K562 (cell line): Measurements from ENCODE around the gene MPZL1. TPM values are rescaled to one million over a fixed set of nuclear protein-coding genes. Genes with fewer than 3 reads are reported as not detected.

ENCODE experiments used
- ATAC-seq: fragments of 200-7000 bp; cut with Tn5 transposase; 3 replicates; pipeline ENCODE4 v1.9.1; 2020; ENCODE audit warnings: moderate library complexity
- BruUV-seq: library from RNA; stranded (reverse); fragments of 400-500 nt; replicated peaks from 2 replicates; lab custom pipeline; 2021; lab: Mats Ljungman, UMichigan
- CTCF ChIA-PET: fragments of 300-600 bp; formaldehyde crosslinking; extraction: SDS; loops from one replicate; lab custom pipeline; 2021; ENCODE audit warnings: low intra/inter-chr PET ratio; lab: Yijun Ruan, JAX
- POLR2A ChIA-PET: fragments of 300-600, 350-650 bp; sonication (Branson Sonifier 250); formaldehyde crosslinking; extraction: SDS; loops from one replicate; lab custom pipeline; 2021; ENCODE audit warnings: antibody characterized with exemption, inconsistent platforms; lab: Yijun Ruan, JAX
- DNase-seq, 4 experiments: peaks; one replicate each; pipeline versions ENCODE4 v3.0.0 to v3.0.0-alpha.2; 2011 to 2018; ENCODE audit warnings: low spot score in 3 of 4, mixed read lengths in 3 of 4; ENCODE audit errors: extremely low read depth in 1 of 4
- FAIRE-seq: peaks from 2 replicates; lab custom pipeline; 2011; peaks lifted over from hg19 to GRCh38; lab: Jason Lieb, UNC
- H2AFZ ChIP-seq: 2 replicates; pipeline ENCODE4 v1.6.0; 2011; ENCODE audit warnings: low read depth, low read length, control low read depth, inconsistent platforms
- H3K27ac ChIP-seq: fragments of 200-600 bp; 3 replicates; pipeline ENCODE4 v1.8.0; 2011; ENCODE audit warnings: low read depth, mild to moderate bottlenecking, control low read depth, inconsistent platforms, low read length, moderate library complexity, mixed read lengths; ENCODE audit errors: extremely low read depth
- H3K27me3 ChIP-seq, 2 experiments: fragments of 300-600 bp in 1 of 2; 2 replicates in 1 of 2; 3 replicates in 1 of 2; pipeline versions ENCODE4 v1.6.0 to v1.8.0; 2011; ENCODE audit warnings: inconsistent platforms in 2 of 2, low read length in 2 of 2, mild to moderate bottlenecking in 1 of 2, mixed read lengths in 1 of 2, moderate library complexity in 1 of 2; ENCODE audit not compliant: control insufficient read depth in 2 of 2, insufficient read depth in 2 of 2
- H3K36me3 ChIP-seq: fragments of 300-600 bp; 3 replicates; pipeline ENCODE4 v1.8.0; 2011; ENCODE audit warnings: mild to moderate bottlenecking, low read length, inconsistent platforms; ENCODE audit not compliant: control insufficient read depth, insufficient read depth
- H3K4me1 ChIP-seq, 2 experiments: fragments of 200-600 bp in 1 of 2; replicated peaks in 1 of 2; 2 replicates in 1 of 2; 3 replicates in 1 of 2; pipeline versions ENCODE4 v1.5.1 to v1.8.0; 2011; ENCODE audit warnings: inconsistent platforms in 2 of 2, low read length in 2 of 2, mild to moderate bottlenecking in 1 of 2, mixed read lengths in 1 of 2, moderate library complexity in 1 of 2; ENCODE audit not compliant: control insufficient read depth in 2 of 2, insufficient read depth in 2 of 2
- H3K4me2 ChIP-seq: 2 replicates; pipeline ENCODE4 v1.6.1; 2011; ENCODE audit warnings: low read length, control low read depth, inconsistent platforms, mixed read lengths; ENCODE audit not compliant: insufficient read depth
- H3K4me3 ChIP-seq: fragments of 200-600 bp; sonication (generic), shearing (Covaris generic); 2 replicates; pipeline ENCODE4 v1.5.1; 2016; ENCODE audit warnings: control low read depth, inconsistent platforms
- H3K79me2 ChIP-seq: fragments of 200-600 bp; 3 replicates; pipeline ENCODE4 v1.8.0; 2011; ENCODE audit warnings: low read length, inconsistent platforms; ENCODE audit not compliant: control insufficient read depth, insufficient read depth
- H3K9ac ChIP-seq, 2 experiments: 2 replicates each; pipeline versions ENCODE4 v1.6.0 to v1.6.1; 2011; ENCODE audit warnings: low read depth in 2 of 2, low read length in 2 of 2, control low read depth in 1 of 2, inconsistent platforms in 1 of 2, mild to moderate bottlenecking in 1 of 2, mixed read lengths in 1 of 2; ENCODE audit not compliant: insufficient read depth in 1 of 2
- H3K9me1 ChIP-seq: one replicate; pipeline ENCODE4 v1.6.0; 2011; ENCODE audit warnings: inconsistent platforms, mild to moderate bottlenecking, low read length, moderate library complexity; ENCODE audit not compliant: control insufficient read depth, insufficient read depth
- H3K9me3 ChIP-seq: replicated peaks from 2 replicates; pipeline ENCODE4 v1.5.1; 2011; ENCODE audit warnings: low read depth, low read length, inconsistent platforms; ENCODE audit not compliant: control insufficient read depth, insufficient read depth
- H4K20me1 ChIP-seq: replicated peaks from 2 replicates; pipeline ENCODE4 v1.6.1; 2011; ENCODE audit warnings: low read length, inconsistent platforms, mixed read lengths; ENCODE audit not compliant: control insufficient read depth, insufficient read depth
- BRD4 ChIP-seq: fragments of 200-600 bp; sonication (generic); IDR thresholded peaks from 2 replicates; pipeline ENCODE4 v1.6.1; 2017; ENCODE audit warnings: inconsistent platforms
- CEBPB ChIP-seq: fragments of 450-650 bp; IDR thresholded peaks from 2 replicates; pipeline ENCODE4 v1.6.1; 2016; ENCODE audit warnings: missing genetic modification characterization, missing compliant biosample characterization
- ESRRA ChIP-seq: fragments of 450-650 bp; IDR thresholded peaks from 2 replicates; pipeline ENCODE4 v1.6.1; 2014; ENCODE audit warnings: low read depth, mild to moderate bottlenecking, moderate library complexity, borderline replicate concordance
- HOXB6 ChIP-seq: fragments of 250-450 bp; sonication (Bioruptor Pico); IDR thresholded peaks from 2 replicates; pipeline ENCODE4 v1.5.1; 2022; ENCODE audit warnings: mild to moderate bottlenecking, borderline replicate concordance
- NR1H2 ChIP-seq: sonication (generic); formaldehyde crosslinking; IDR thresholded peaks from 2 replicates; pipeline ENCODE4 v1.4.0; 2020; ENCODE audit warnings: mild to moderate bottlenecking, missing genetic modification reagents
- PRMT5 ChIP-seq: sonication (generic); formaldehyde crosslinking; IDR thresholded peaks from 2 replicates; pipeline ENCODE4 v1.5.0; 2020; ENCODE audit warnings: missing genetic modification reagents
- SNRNP70 ChIP-seq: fragments of 200-400 bp; formaldehyde crosslinking; optimal IDR thresholded peaks from 2 replicates; pipeline ENCODE3; 2017; ENCODE audit warnings: low read depth, low read length
- SRSF9 ChIP-seq: fragments of 200-400 bp; formaldehyde crosslinking; IDR thresholded peaks from 2 replicates; pipeline ENCODE4 v1.6.1; 2017; ENCODE audit warnings: low read depth, low read length, borderline replicate concordance
- TARDBP ChIP-seq: fragments of 450-650 bp; IDR thresholded peaks from 2 replicates; pipeline ENCODE4 v1.6.1; 2016
- TBP ChIP-seq: optimal IDR thresholded peaks from 2 replicates; pipeline ENCODE3; 2011; ENCODE audit warnings: low read depth, low read length, improper control_type of control experiment
- XRCC3 ChIP-seq: fragments of 450-650 bp; IDR thresholded peaks from 2 replicates; pipeline ENCODE4 v1.6.1; 2017; ENCODE audit warnings: mild to moderate bottlenecking, moderate library complexity
- ZC3H4 ChIP-seq: sonication (generic); formaldehyde crosslinking; IDR thresholded peaks from 2 replicates; pipeline ENCODE4 v1.9.0; 2021; ENCODE audit warnings: missing genetic modification reagents, borderline replicate concordance
- ZNF41 ChIP-seq: fragments of 250-450 bp; sonication (Bioruptor Pico); conservative IDR thresholded peaks from 2 replicates; pipeline ENCODE4 v1.4.0; 2020; ENCODE audit warnings: mild to moderate bottlenecking
- ZNF75A ChIP-seq: fragments of 450-650 bp; formaldehyde crosslinking; IDR thresholded peaks from 2 replicates; pipeline ENCODE4 v1.4.0; 2020; ENCODE audit warnings: mild to moderate bottlenecking
- WGBS: fragments of 100-300 bp; shearing (Covaris generic); methylation state at CpG from one replicate; pipeline ENCODE4 v1.1.6; 2016; ENCODE audit warnings: low coverage, mixed read lengths; ENCODE audit not compliant: insufficient coverage; ENCODE audit errors: missing lambda C conversion rate; 5-methylcytosine and 5-hydroxymethylcytosine counted together
- in situ Hi-C: fragments of 300-500 bp; cut with MboI; formaldehyde crosslinking; loops from 4 replicates; pipeline ENCODE4 v1.15.0; 2018; ENCODE audit warnings: inconsistent platforms, mixed read lengths
- intact Hi-C: fragments of 100-400 bp; cut with micrococcal nuclease; formaldehyde crosslinking; loops from 2 replicates; pipeline ENCODE4 v1.14.2; 2022
- polyA plus RNA-seq, 8 experiments: library from polyadenylated mRNA; depleted of rRNA in 4 of 8; stranded (reverse) in 5 of 8; unstranded in 3 of 8; fragments of >200 nt; fragmentation: Nextera tagmentation in 2 of 8; fragmentation: Illumina TruSeq in 1 of 8; extraction: Ambion mirVana in 2 of 8; extraction: Trizol in 1 of 8; gene quantifications; 2 replicates each; pipeline versions ENCODE4 v1.2.1 to v1.2.3, GENCODE V29; 2011 to 2014; ENCODE audit warnings: inconsistent platforms in 1 of 8, missing spikeins in 1 of 8
- total RNA-seq, 7 experiments: library from RNA; depleted of rRNA in 6 of 7; stranded (reverse); fragments of >200 nt in 6 of 7; fragmentation: Illumina TruSeq in 2 of 7; extraction: Trizol in 2 of 7; gene quantifications; 2 replicates each; pipeline versions ENCODE4 v1.2.1 to v1.2.3, GENCODE V29; 2011 to 2021; ENCODE audit warnings: low replicate concordance in 1 of 7
- TF ChIP-seq, protein P1 (sequence below): fragments of 250-450 bp; sonication (Bioruptor Pico); IDR thresholded peaks from 2 replicates; pipeline ENCODE4 v1.6.1; 2021; ENCODE audit warnings: mild to moderate bottlenecking
- TF ChIP-seq, protein P2 (sequence below): fragments of 250-450 bp; sonication (Bioruptor Pico); IDR thresholded peaks from 2 replicates; pipeline ENCODE4 v1.5.0; 2021

The MPZL1 gene
- total and polyA plus RNA-seq, 9 of the 15 experiments (the other 6 are each of a cell fraction or from before 2014, with no cell fraction given), result 14.5 to 153 (median 66.5) TPM

DNA sequence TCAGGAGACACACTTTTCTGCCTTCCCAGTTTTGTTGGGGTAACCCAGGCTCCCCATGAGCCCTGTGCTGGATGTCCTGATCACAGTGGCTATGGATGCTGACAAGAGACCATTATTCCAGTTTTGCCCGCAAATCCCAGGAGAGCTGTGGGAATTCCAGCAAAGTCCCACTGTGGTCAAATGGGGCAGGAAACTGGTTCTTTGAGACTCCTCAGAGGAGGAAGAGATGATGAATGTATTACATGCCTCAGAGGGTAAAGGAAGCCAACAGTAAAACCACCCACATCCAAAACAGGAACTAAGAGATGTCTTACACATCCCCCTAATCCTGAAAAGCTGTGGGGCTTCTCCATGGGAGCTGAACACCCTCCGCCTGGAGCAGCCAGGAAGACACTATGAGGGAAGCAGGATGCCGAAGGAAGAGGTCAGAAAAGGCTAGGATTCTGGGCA lies 12.8 kb upstream of the MPZL1 start:
- Histone ChIP-seq H3K4me1 (peaks cover 8 to 9% of the 10 kb centered on the region in 2 experiments), H3K9me1 (no peaks in the 10 kb centered on the region), H4K20me1 (no peaks in the 10 kb centered on the region), H3K9me3 (no peaks in the 10 kb centered on the region), H3K4me3 (no peak overlapping the region), H3K27me3 (no peaks in the 10 kb centered on the region), H3K4me2 (no peak overlapping the region), H3K36me3 (peaks cover 14% of the 10 kb centered on the region; the same call in 2 of the 3 replicates), H2AFZ (no peak overlapping the region), H3K79me2 (no peaks in the 10 kb centered on the region), H3K9ac (no peak overlapping the region), H3K27ac (no peak overlapping the region)
- no TSS peak for BruUV-seq
- WGBS, result 59% methylated on average over 3 of the region's 3 CpGs
- no peak for DNase-seq
- intact Hi-C loops, result no loop called here
- ATAC-seq, result no peak
- ChIA-PET POLR2A (interaction anchor here (0.8 to 1.1 kb wide), 2 partner anchors 136 to 223 kb away, joined by 3 read pairs; no protein-coding TSS in a partner anchor), CTCF (no interaction called here)
- TF ChIP-seq XRCC3, result no peak
- TF ChIP-seq TBP, result peak; percentile 18
- in situ Hi-C loops, result no loop called here
- FAIRE-seq, result no peak

DNA sequence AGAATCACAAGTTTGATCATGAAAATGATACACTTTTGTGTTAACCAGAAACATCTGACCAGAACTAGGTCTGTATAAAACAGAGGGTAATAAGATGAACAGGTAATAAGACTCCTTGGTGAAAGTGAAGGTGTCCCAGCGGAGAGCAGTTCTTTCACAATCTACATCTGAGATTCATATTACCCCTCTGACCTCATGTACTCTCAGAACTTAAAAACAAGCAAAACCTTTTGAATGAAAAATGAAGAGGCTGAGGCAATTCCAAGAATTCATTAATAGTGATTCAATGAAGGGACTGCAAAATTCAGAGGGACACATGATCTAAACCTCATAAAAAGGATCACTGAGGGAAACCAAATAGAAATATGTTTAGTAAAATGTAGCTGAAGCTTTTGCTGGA lies 10.9 kb upstream of the MPZL1 start:
- no peak for DNase-seq
- FAIRE-seq, result no peak
- Histone ChIP-seq H3K27ac (no peak overlapping the region), H3K4me2 (no peak overlapping the region), H3K36me3 (no peaks in the 10 kb centered on the region), H3K79me2 (no peaks in the 10 kb centered on the region), H3K9ac (no peak overlapping the region), H2AFZ (no peak overlapping the region), H3K4me3 (no peak overlapping the region), H3K27me3 (no peaks in the 10 kb centered on the region), H3K4me1 (peaks cover 10 to 13% of the 10 kb centered on the region in 2 experiments), H3K9me1 (no peaks in the 10 kb centered on the region), H4K20me1 (no peaks in the 10 kb centered on the region), H3K9me3 (no peaks in the 10 kb centered on the region)
- no peak for TF ChIP-seq SRSF9
- no peak for TF ChIP-seq TARDBP
- TF ChIP-seq CEBPB, result no peak
- no peak for TF ChIP-seq ESRRA
- TF ChIP-seq ZC3H4 (CRISPR knock-in tag), result no peak
- TF ChIP-seq BRD4, result no peak
- TF ChIP-seq NR1H2 (CRISPR knock-in tag), result no peak
- no peak for TF ChIP-seq PRMT5
- TF ChIP-seq, protein P1, sequence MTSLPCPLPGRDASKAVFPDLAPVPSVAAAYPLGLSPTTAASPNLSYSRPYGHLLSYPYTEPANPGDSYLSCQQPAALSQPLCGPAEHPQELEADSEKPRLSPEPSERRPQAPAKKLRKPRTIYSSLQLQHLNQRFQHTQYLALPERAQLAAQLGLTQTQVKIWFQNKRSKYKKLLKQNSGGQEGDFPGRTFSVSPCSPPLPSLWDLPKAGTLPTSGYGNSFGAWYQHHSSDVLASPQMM (CRISPR knock-in tag), result no peak
- TF ChIP-seq, protein P2, sequence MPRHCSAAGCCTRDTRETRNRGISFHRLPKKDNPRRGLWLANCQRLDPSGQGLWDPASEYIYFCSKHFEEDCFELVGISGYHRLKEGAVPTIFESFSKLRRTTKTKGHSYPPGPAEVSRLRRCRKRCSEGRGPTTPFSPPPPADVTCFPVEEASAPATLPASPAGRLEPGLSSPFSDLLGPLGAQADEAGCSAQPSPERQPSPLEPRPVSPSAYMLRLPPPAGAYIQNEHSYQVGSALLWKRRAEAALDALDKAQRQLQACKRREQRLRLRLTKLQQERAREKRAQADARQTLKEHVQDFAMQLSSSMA (CRISPR knock-in tag), result no peak
- no peak for TF ChIP-seq SNRNP70
- no peak for TF ChIP-seq ZNF41 (CRISPR knock-in tag)
- no peak for TF ChIP-seq HOXB6 (CRISPR knock-in tag)
- TF ChIP-seq ZNF75A (CRISPR knock-in tag), result no peak
- no peak for ATAC-seq
- WGBS, result 65% methylated on average over 1 of the region's 1 CpG
- intact Hi-C loops, result no loop called here
- CTCF ChIA-PET, result no interaction called here
- in situ Hi-C loops, result no loop called here
- POLR2A ChIA-PET, result no interaction called here
- BruUV-seq, result no TSS peak
